GM12892 (cell line): ENCODE data around the gene TFEB.

Experiments
- POLR2A ChIP-seq: IDR thresholded peaks from 2 replicates; pipeline ENCODE4 v1.6.1; 2011; ENCODE audit warnings: low read depth, low read length, control low read depth
- POLR2AphosphoS5 ChIP-seq: IDR thresholded peaks from 2 replicates; pipeline ENCODE4 v1.6.1; 2011; ENCODE audit warnings: low read depth, low read length, control low read depth
- TAF1 ChIP-seq: IDR thresholded peaks from 2 replicates; pipeline ENCODE4 v1.6.1; 2011; ENCODE audit warnings: low read depth, mild to moderate bottlenecking, control low read depth, low read length, borderline replicate concordance

DNA sequence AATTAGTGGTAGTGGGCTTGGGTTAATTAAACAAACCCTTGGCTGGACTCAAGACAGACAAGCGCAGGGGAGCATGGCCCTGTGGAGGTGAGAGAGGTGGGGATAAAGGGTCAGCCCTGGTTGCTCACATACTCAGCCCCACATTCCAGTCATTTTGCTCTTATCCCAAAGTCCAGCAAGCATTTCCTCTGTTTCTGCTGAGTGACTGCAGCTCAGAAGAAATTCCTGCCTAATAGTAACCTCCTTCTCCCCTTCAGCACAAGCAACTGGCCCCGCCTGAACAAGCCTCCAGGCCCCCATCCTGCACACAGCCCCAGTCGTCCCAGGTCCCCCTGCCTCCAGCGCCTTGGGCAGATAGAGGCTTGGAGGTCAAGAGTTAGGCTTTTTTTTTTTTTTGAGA lies 3.6 kb upstream of the TFEB start:
- no peak for TF ChIP-seq POLR2A
- TF ChIP-seq POLR2AphosphoS5: no peak
- TF ChIP-seq TAF1: no peak
